KOPT-K1 (cell line): ENCODE results near the gene CPT1A.

Source experiments
- H3K27ac ChIP-seq: fragments of 200-600 bp; sonication (generic); 2 replicates; pipeline ENCODE4 v1.5.1; 2016; ENCODE audit warnings: antibody characterized with exemption, mild to moderate bottlenecking, low read depth, low read length; ENCODE audit not compliant: poor library complexity, severe bottlenecking
- H3K36me3 ChIP-seq: fragments of 200-600 bp; sonication (generic); 2 replicates; pipeline ENCODE4 v1.5.1; 2017; ENCODE audit warnings: antibody characterized with exemption, mild to moderate bottlenecking, low read length, moderate library complexity; ENCODE audit not compliant: insufficient read depth
- H3K9me3 ChIP-seq: fragments of 200-600 bp; sonication (generic); 2 replicates; pipeline ENCODE4 v1.5.1; 2017; ENCODE audit warnings: antibody characterized with exemption, low read length, mild to moderate bottlenecking; ENCODE audit not compliant: insufficient read depth, poor library complexity, severe bottlenecking

CPT1A gene

GRCh38 chr11:68773521-68774193 is 68.1 kb downstream of the CPT1A start:
- peaks cover 97% of the 10 kb centered on the region for H3K36me3 ChIP-seq
- H3K9me3 ChIP-seq: no peaks in the 10 kb centered on the region
- no peak overlapping the region for H3K27ac ChIP-seq

GRCh38 chr11:68772936-68773335 is 68.8 kb downstream of the CPT1A start:
- Histone ChIP-seq H3K27ac (no peak overlapping the region), H3K9me3 (no peaks in the 10 kb centered on the region), H3K36me3 (peaks cover 96% of the 10 kb centered on the region)

GRCh38 chr11:68770781-68771180 is 70.9 kb downstream of the CPT1A start:
- Histone ChIP-seq H3K9me3 (no peaks in the 10 kb centered on the region), H3K27ac (no peak overlapping the region), H3K36me3 (peaks cover 82% of the 10 kb centered on the region)

DNA sequence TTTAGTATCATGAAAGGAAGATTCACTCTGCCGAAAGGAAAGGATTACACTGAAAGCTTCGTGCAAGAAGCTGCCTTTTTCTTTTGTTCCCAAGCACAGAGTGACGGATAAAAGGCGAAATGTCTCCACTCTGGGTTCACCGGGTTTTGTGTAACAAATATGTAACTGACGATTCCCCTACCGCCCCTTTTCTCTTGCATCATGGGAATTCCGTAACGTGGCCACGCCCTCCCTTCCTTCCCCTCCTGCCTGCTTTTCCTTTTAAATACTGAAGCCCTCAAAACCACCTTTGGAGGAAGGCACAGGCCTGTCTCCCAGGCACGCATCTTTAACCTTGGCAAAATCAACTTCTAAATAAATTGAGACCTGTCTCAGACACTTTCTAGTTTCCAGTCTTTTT is 74.0 kb downstream of the CPT1A start:
- H3K27ac ChIP-seq: no peak overlapping the region
- H3K9me3 ChIP-seq: no peaks in the 10 kb centered on the region
- peaks cover 64% of the 10 kb centered on the region for H3K36me3 ChIP-seq

DNA sequence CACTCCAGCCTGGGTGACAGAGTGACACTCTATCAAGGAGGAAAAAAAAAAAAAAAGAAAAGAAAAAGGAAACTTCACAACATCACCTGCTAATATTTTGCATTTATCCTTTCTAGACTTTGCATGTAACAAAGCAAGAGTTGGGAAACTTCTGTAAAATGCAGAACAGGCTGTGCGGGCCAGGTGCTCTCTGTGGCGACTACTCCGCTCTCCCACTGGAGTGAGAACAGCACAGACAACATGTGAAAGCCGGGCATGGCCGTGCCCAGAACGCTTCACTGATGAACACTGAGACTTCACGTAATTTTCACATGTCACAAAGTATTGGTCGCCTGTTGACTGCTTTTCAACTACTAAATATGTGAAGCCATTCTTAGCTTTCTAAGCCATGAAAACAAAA is 74.9 kb downstream of the CPT1A start:
- peaks cover 64% of the 10 kb centered on the region; the same call in 1 of the 2 replicates for H3K36me3 ChIP-seq
- no peak overlapping the region for H3K27ac ChIP-seq
- H3K9me3 ChIP-seq: no peaks in the 10 kb centered on the region

GRCh38 chr11:68764746-68765145 is 77.0 kb downstream of the CPT1A start:
- no peaks in the 10 kb centered on the region for H3K9me3 ChIP-seq
- H3K27ac ChIP-seq: no peak overlapping the region
- peaks cover 63% of the 10 kb centered on the region for H3K36me3 ChIP-seq

GRCh38 chr11:68763926-68764657 is 77.6 kb downstream of the CPT1A start:
- Histone ChIP-seq H3K9me3 (no peaks in the 10 kb centered on the region), H3K27ac (no peak overlapping the region), H3K36me3 (peaks cover 62% of the 10 kb centered on the region)

DNA sequence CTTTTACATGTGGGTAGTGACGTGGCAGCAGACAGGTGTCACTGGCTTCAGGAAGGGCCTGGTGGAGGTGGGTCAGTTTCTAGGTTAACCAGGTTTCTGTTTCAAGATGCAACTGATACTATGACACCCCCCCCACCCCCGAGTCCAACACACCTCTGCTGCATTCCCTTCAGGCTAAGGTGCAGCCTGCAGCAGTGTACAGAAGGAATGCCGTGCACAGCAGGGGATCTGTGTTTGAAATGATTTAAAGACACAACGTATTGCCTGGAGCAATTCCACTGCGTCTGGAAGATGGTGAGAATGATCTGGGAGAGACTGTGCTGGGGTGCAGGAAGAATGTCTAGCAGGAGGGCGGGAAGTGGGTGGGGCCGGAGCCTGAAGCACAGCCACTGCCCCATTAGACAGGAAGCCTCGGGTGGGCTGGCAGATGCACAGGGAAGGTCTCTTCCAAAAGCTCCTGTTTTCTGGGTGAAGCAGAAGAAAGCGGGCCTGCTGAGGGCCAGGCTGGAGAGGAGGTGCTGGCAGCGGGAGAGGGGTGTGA is 78.5 kb downstream of the CPT1A start:
- Histone ChIP-seq H3K9me3 (no peaks in the 10 kb centered on the region), H3K27ac (no peak overlapping the region), H3K36me3 (peaks cover 62% of the 10 kb centered on the region)

DNA sequence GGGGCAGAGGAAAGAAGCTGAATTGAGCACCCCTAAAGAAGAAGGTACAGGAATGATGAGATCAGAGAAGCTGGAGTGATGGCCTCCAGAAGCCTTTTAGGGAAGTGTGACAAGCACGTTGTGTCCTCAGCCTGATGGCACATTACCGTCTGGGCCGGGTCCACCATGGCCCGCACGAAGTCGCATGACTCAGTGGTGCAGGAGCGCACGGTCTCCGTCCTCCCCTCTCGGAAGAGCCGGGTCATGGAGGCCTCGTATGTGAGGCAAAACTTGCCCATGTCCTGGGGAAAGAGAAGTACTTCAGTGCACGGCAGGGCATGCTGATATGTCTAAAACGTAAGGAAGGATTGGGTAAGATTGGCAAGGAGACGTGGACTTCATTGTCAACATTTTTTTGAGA is 79.2 kb downstream of the CPT1A start:
- Histone ChIP-seq H3K36me3 (peaks cover 67% of the 10 kb centered on the region), H3K27ac (no peak overlapping the region)

DNA sequence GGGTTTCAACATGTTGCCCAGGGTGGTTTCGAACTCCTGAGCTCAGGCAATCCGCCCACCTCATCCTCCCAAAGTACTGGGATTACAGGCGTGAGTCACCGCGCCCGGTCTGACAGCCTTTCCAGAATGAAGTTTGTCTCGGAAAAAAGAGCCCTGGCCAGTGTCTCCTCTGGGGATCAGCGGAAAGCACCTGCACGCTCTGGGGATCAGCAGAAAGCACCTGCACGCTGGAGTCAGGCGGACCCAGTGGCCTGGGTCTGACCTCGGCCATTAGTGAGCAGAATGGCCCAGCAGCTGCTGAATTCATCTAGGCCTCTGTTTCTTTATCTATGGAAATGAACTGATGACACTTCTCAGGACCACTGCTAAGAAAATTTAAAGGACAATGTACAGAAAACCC is 79.9 kb downstream of the CPT1A start:
- Histone ChIP-seq H3K27ac (no peak overlapping the region), H3K36me3 (peaks cover 71% of the 10 kb centered on the region), H3K9me3 (no peaks in the 10 kb centered on the region)

More for the DNA sequence above, 79.2 kb downstream of the CPT1A start:
- no peaks in the 10 kb centered on the region for H3K9me3 ChIP-seq

DNA sequence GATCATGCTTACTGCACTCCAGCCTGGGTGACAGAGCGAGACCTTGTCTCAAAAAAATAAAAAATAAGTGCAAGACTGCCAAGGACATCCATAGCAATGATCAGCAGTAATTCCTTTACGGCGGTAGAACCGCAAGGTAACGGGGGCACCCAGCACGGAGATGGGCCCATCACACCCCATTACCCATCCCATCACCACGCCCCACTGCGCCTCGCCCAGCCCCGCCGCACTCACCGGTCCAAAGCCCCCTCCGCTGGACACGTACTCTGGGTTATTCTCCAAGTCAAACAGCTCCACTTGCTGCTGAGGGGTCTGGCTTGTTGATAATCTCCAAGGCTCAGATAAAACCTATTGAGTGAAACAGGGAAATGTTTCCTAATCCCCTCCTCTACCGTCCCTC is 81.7 kb downstream of the CPT1A start:
- no peaks in the 10 kb centered on the region for H3K9me3 ChIP-seq
- no peak overlapping the region for H3K27ac ChIP-seq
- H3K36me3 ChIP-seq: peaks cover 82% of the 10 kb centered on the region

DNA sequence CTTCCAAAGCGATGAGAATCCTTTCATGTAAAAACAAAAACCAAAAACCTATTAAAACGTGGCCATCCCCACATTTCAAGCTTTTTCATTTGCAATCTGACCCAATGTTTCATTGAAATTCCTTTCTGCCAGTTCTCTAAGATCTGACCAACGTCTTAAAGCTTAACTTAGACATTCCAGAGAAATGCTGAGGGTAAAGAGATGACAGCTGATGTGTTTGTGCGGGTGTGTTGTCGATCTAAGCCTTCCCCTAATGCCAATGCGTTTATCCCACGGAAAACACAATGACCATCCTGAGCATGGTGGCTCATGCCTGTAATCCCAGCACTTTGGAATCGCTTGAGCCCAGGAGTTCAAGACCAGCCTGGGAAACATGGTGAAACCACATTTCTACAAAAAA is 84.0 kb downstream of the CPT1A start:
- H3K36me3 ChIP-seq: peaks cover 68% of the 10 kb centered on the region

DNA sequence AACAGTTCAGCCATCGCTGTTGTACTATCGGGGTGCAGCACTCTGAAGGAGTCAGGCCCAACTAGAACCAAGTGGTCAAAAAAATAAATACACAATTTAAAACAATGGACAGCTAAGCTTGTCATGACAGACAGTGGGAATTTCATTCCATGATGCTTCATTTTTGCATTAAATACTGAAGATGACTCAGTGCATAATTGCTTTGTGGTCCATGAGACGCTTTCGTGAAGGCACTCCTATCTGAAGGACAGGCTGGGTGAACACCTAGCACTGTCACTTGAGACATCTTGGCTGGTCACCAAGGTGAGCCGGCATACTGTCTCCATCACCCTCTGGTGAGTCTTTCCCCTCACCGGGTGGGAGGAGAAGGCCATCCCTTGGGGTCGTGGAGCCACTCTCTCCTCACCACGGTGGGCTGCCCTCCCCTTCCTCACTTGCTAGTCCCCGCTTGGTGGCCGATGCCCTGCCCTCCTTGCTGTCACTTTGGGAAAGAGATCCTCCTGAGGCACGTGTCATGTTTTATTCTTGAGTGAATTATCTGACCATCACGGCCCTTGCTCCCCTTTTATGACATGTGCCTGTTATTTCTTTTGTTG is 85.4 kb downstream of the CPT1A start:
- Histone ChIP-seq H3K36me3 (peaks cover 54% of the 10 kb centered on the region), H3K27ac (no peak overlapping the region), H3K9me3 (no peaks in the 10 kb centered on the region)

More for the DNA sequence above, 84.0 kb downstream of the CPT1A start:
- no peaks in the 10 kb centered on the region for H3K9me3 ChIP-seq
- H3K27ac ChIP-seq: no peak overlapping the region

DNA sequence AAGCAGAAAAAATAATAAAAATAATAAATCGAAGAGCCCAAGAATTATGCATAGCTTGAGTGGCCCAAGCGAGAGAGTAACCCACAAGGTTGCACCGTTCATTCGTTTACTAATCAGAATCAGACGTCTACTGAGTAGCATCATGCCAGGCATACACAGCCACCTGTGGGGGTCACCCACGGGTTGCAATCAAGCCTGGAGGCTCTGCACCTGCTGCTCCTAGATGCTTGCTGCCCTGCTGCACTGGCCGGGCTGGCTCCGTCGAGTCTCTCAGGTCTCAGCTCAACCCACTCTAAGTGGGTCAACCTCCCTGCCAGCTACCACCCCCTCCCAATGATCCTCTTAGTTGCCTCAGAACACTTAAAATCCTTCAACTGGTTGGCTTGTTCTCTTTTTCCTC is 88.4 kb downstream of the CPT1A start:
- no peaks in the 10 kb centered on the region for H3K9me3 ChIP-seq
- H3K27ac ChIP-seq: no peak overlapping the region
- peaks cover 27% of the 10 kb centered on the region for H3K36me3 ChIP-seq

GRCh38 chr11:68751331-68751856 is 90.3 kb downstream of the CPT1A start, which contains the start of gene TESMIN:
TESMIN (minus strand) TSS chr11:68751520; CDS start chr11:68750660, 860 bp downstream.
- peak within 1 kb of the TSS; percentile 57 for H3K27ac ChIP-seq
- no peaks in the 10 kb centered on the region for H3K9me3 ChIP-seq
- peaks cover 8% of the 10 kb centered on the region for H3K36me3 ChIP-seq
